ENCODE measurements around the gene SHROOM1. TPM values are rescaled to one million over a fixed set of nuclear protein-coding genes. Genes with fewer than 3 reads are reported as not detected.

The SHROOM1 gene
- total and polyA plus RNA-seq, 2 of the 8 experiments (the other 6 are each of a cell fraction or from before 2014, with no cell fraction given) = 3.9 to 5.2 TPM

DNA sequence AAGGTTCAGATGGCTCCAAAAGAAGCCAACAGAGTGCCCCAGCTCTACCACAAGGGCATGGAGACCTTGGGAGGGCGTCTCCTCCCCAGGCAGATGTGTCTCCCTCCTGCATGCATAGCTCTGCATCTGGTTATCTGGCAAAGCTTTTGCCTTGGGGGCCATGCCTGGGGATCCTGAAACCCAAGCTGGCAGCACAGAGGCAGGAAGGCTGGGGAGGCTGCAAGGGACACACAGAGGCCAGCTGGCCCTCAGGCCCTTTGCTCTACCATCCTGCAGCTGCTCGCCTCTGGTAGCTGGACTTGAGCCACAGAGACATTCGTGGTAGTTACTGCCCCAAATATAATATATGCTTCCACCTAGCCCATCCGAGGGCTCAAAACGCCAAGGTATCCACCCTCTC, 57.3 kb downstream of the SHROOM1 start (continued):
- TF ChIP-seq, protein P1, sequence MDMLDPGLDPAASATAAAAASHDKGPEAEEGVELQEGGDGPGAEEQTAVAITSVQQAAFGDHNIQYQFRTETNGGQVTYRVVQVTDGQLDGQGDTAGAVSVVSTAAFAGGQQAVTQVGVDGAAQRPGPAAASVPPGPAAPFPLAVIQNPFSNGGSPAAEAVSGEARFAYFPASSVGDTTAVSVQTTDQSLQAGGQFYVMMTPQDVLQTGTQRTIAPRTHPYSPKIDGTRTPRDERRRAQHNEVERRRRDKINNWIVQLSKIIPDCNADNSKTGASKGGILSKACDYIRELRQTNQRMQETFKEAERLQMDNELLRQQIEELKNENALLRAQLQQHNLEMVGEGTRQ (IDR thresholded peaks at IDR 0.05; ENCODE audit: low read length) = no peak
- TF ChIP-seq EP300 (IDR thresholded peaks at IDR 0.05; ENCODE audit: borderline replicate concordance in 1 of 2, low read depth in 2 of 2, low read length in 2 of 2) (no peak), TCF12 (IDR thresholded peaks at IDR 0.05; ENCODE audit: low read depth, low read length) (no peak), SIRT6 (IDR thresholded peaks at IDR 0.05; ENCODE audit: low read length) (no peak), ASH2L (IDR thresholded peaks at IDR 0.05; ENCODE audit: low read length) (no peak), CBX8 (IDR thresholded peaks at IDR 0.05; ENCODE audit: borderline replicate concordance, low read depth, low read length) (no peak), POLR2A (IDR thresholded peaks at IDR 0.05; ENCODE audit: control extremely low read depth in 1 of 2, low read depth in 2 of 2, low read length in 2 of 2) (no peak), BCL11A (IDR thresholded peaks at IDR 0.05; ENCODE audit: low read depth in 2 of 2, low read length in 2 of 2) (no peak)

Measured in H1 (cell line).